GM23248 (cell line): ENCODE measurements around the gene LEF1.

ENCODE experiments used
- EZH2 ChIP-seq: fragments of 200-600 bp; sonication (generic); IDR thresholded peaks from 2 replicates; pipeline ENCODE4 v1.6.1; 2018; ENCODE audit warnings: antibody characterized with exemption, mild to moderate bottlenecking; ENCODE audit not compliant: insufficient read depth, poor library complexity, severe bottlenecking
- EZH2phosphoT487 ChIP-seq: fragments of 200-600 bp; sonication (generic); IDR thresholded peaks from 2 replicates; pipeline ENCODE4 v1.6.1; 2018; ENCODE audit warnings: antibody characterized with exemption, moderate library complexity, mild to moderate bottlenecking, low read depth; ENCODE audit not compliant: insufficient read depth

- TF ChIP-seq EZH2phosphoT487 (no peak), EZH2 (no peak)
Observed at GRCh38 chr4:108024878-108025165, 143.9 kb downstream of the LEF1 start.
